Keratinocyte (primary cell): ENCODE measurements around the gene TRIM14. TPM values are rescaled to one million over a fixed set of nuclear protein-coding genes. Genes with fewer than 3 reads are reported as not detected.

Experiments
- DNase-seq: peaks from one replicate; pipeline ENCODE4 v3.0.0-alpha.2; 2011; ENCODE audit warnings: low read depth, missing footprints, low spot score
- FAIRE-seq: peaks from 2 replicates; lab custom pipeline; 2011; peaks lifted over from hg19 to GRCh38; lab: Jason Lieb, UNC
- H2AFZ ChIP-seq: 2 replicates; pipeline ENCODE4 v1.6.0; 2012; ENCODE audit warnings: low read length, control low read depth, inconsistent platforms; ENCODE audit not compliant: control insufficient read depth
- H3K27ac ChIP-seq: 2 replicates; pipeline ENCODE4 v1.5.1; 2011; ENCODE audit warnings: low read length; ENCODE audit not compliant: control insufficient read depth, insufficient read depth
- H3K27me3 ChIP-seq: 3 replicates; pipeline ENCODE4 v1.6.0; 2011; ENCODE audit warnings: low read length; ENCODE audit not compliant: control insufficient read depth, insufficient read depth; ENCODE audit errors: extremely low read depth
- H3K36me3 ChIP-seq, 2 experiments: 2 replicates in 1 of 2; 3 replicates in 1 of 2; pipeline ENCODE4 v1.5.1; 2011; ENCODE audit warnings: low read length in 2 of 2, mild to moderate bottlenecking in 1 of 2; ENCODE audit not compliant: control insufficient read depth in 2 of 2, insufficient read depth in 2 of 2; ENCODE audit errors: extremely low read depth in 1 of 2
- H3K4me1 ChIP-seq: 3 replicates; pipeline ENCODE4 v1.5.1; 2011; ENCODE audit warnings: low read length; ENCODE audit not compliant: control insufficient read depth, insufficient read depth; ENCODE audit errors: extremely low read depth
- H3K4me2 ChIP-seq: 3 replicates; pipeline ENCODE4 v1.6.0; 2011; ENCODE audit warnings: low read depth, low read length; ENCODE audit not compliant: control insufficient read depth, insufficient read depth; ENCODE audit errors: extremely low read depth
- H3K4me3 ChIP-seq, 3 experiments: fragments of 200-600 bp in 1 of 3; sonication (generic) in 1 of 3; 2 replicates in 2 of 3; 3 replicates in 1 of 3; pipeline ENCODE4 v1.5.1; 2011 to 2016; ENCODE audit warnings: low read length in 3 of 3, mild to moderate bottlenecking in 3 of 3, control low read depth in 2 of 3, inconsistent platforms in 1 of 3, low read depth in 1 of 3, mixed read lengths in 1 of 3, mixed run types in 1 of 3, moderate library complexity in 1 of 3; ENCODE audit not compliant: control insufficient read depth in 2 of 3, insufficient read depth in 2 of 3; ENCODE audit errors: extremely low read depth in 1 of 3
- H3K79me2 ChIP-seq: 2 replicates; pipeline ENCODE4 v1.6.0; 2012; ENCODE audit warnings: low read length; ENCODE audit not compliant: control insufficient read depth, insufficient read depth
- H3K9ac ChIP-seq: 3 replicates; pipeline ENCODE4 v1.6.0; 2011; ENCODE audit warnings: low read length; ENCODE audit not compliant: control insufficient read depth, insufficient read depth; ENCODE audit errors: extremely low read depth
- H3K9me1 ChIP-seq: 3 replicates; pipeline ENCODE4 v1.6.0; 2011; ENCODE audit warnings: low read length; ENCODE audit not compliant: control insufficient read depth, insufficient read depth; ENCODE audit errors: extremely low read depth
- H3K9me3 ChIP-seq: 2 replicates; pipeline ENCODE4 v1.5.1; 2012; ENCODE audit warnings: low read depth, low read length; ENCODE audit not compliant: control insufficient read depth
- H4K20me1 ChIP-seq: 3 replicates; pipeline ENCODE4 v1.6.0; 2011; ENCODE audit warnings: low read length; ENCODE audit not compliant: control insufficient read depth, insufficient read depth; ENCODE audit errors: extremely low read depth
- EZH2 ChIP-seq: IDR thresholded peaks from one replicate; pipeline ENCODE4 v1.6.1; 2012; ENCODE audit warnings: inconsistent platforms, mild to moderate bottlenecking, low read length, moderate library complexity
- dilution Hi-C: fragments of 300-500 bp; cut with MboI; formaldehyde crosslinking; loops from one replicate; pipeline ENCODE4 v1.7.0; 2020; ENCODE audit warnings: low sequenced_read_pairs; ENCODE audit not compliant: extremely low pct_ligation_motif_present
- polyA plus RNA-seq, 5 experiments: library from polyadenylated mRNA; depleted of rRNA in 3 of 5; stranded (reverse) in 3 of 5; stranded (forward) in 1 of 5; unstranded in 1 of 5; fragments of >200 nt; gene quantifications; 1 replicate in 1 of 5; 2 replicates in 3 of 5; 3 replicates in 1 of 5; pipeline versions ENCODE4 v1.2.1 to v1.2.3, GENCODE V29; 2011 to 2012; ENCODE audit warnings: missing spikeins in 2 of 5, low read depth in 1 of 5, low replicate concordance in 1 of 5
- TF ChIP-seq, protein P1 (sequence below), 3 experiments: IDR thresholded peaks in 1 of 3; conservative IDR thresholded peaks in 1 of 3; optimal IDR thresholded peaks in 1 of 3; 2 replicates in 2 of 3; 3 replicates in 1 of 3; pipeline versions ENCODE3 to v1.5.1; 2011; ENCODE audit warnings: low read length in 3 of 3, mild to moderate bottlenecking in 3 of 3, moderate library complexity in 2 of 3, control low read depth in 1 of 3, inconsistent platforms in 1 of 3; ENCODE audit not compliant: insufficient read depth in 2 of 3; ENCODE audit errors: extremely low read depth in 1 of 3

Gene TRIM14
- polyA plus RNA-seq, 1 donor (not counting 4 experiments of a cell fraction or from before 2014, with no cell fraction given): 22.1 TPM

DNA sequence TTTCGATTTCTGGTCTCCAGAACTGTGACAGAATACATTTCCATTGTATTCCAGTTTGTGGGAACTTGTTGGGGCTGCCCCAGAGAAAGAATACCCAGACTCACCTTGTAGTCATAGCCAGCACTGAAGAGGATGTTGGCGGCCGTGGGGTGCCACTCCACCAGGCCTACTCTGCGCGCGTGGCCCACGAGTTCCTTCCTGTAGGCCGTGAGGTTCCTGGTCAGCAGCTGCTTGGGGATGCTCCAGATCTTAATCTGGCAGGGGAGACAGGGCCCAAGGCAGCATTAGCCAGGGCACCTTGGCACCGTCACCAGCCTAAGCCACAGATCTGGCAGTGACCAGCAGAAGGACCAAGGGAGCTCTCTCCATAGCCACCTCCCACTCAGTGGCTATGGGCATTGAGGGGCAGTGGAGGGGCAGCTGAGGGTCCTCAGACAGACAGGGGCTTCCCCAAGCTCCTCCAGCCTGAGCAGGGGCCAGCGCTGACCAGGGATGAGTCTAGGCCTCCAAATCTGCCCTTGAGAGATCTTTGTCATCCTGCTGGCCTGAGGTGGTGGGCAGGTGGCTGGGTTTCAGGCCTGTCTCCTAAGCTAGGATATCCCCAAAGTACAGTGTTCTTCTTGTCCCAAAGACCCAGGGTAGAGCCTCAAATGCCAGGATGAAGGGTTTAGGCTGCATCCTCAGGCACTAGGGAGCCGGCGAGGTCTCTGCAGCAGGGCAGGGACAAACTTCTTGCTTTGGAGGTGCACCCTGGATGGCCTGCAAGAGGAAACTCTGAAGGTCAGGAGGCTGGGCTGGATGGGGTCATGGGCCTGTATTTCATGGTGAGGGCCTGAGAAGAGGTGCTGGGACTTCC, 15.9 kb upstream of the TRIM14 start:
- H3K9me3 ChIP-seq: no peaks in the 10 kb centered on the region
- no peak for DNase-seq
- H3K27ac ChIP-seq: no peak overlapping the region
- no peaks in the 10 kb centered on the region for H3K9me1 ChIP-seq
- H3K4me3 ChIP-seq: no peak overlapping the region
- H3K27me3 ChIP-seq: no peaks in the 10 kb centered on the region
- H4K20me1 ChIP-seq: no peaks in the 10 kb centered on the region
- no peak overlapping the region for H2AFZ ChIP-seq
- no peaks in the 10 kb centered on the region for H3K79me2 ChIP-seq
- H3K4me1 ChIP-seq: no peaks in the 10 kb centered on the region
- dilution Hi-C loops: no loop called here
- TF ChIP-seq, protein P1, sequence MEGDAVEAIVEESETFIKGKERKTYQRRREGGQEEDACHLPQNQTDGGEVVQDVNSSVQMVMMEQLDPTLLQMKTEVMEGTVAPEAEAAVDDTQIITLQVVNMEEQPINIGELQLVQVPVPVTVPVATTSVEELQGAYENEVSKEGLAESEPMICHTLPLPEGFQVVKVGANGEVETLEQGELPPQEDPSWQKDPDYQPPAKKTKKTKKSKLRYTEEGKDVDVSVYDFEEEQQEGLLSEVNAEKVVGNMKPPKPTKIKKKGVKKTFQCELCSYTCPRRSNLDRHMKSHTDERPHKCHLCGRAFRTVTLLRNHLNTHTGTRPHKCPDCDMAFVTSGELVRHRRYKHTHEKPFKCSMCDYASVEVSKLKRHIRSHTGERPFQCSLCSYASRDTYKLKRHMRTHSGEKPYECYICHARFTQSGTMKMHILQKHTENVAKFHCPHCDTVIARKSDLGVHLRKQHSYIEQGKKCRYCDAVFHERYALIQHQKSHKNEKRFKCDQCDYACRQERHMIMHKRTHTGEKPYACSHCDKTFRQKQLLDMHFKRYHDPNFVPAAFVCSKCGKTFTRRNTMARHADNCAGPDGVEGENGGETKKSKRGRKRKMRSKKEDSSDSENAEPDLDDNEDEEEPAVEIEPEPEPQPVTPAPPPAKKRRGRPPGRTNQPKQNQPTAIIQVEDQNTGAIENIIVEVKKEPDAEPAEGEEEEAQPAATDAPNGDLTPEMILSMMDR (optimal IDR thresholded peaks at IDR 0.05 in 1 of 3, IDR thresholded peaks at IDR 0.05 in 1 of 3, conservative IDR thresholded peaks at IDR 0.05 in 1 of 3; ENCODE audit: extremely low read depth in 1 of 3, insufficient read depth in 2 of 3, low read length in 3 of 3): no peak
- no peak for TF ChIP-seq EZH2
- no peak overlapping the region for H3K4me2 ChIP-seq
- FAIRE-seq: no peak
- peaks cover 35 to 56% of the 10 kb centered on the region in 2 experiments for H3K36me3 ChIP-seq
- no peak overlapping the region for H3K9ac ChIP-seq

DNA sequence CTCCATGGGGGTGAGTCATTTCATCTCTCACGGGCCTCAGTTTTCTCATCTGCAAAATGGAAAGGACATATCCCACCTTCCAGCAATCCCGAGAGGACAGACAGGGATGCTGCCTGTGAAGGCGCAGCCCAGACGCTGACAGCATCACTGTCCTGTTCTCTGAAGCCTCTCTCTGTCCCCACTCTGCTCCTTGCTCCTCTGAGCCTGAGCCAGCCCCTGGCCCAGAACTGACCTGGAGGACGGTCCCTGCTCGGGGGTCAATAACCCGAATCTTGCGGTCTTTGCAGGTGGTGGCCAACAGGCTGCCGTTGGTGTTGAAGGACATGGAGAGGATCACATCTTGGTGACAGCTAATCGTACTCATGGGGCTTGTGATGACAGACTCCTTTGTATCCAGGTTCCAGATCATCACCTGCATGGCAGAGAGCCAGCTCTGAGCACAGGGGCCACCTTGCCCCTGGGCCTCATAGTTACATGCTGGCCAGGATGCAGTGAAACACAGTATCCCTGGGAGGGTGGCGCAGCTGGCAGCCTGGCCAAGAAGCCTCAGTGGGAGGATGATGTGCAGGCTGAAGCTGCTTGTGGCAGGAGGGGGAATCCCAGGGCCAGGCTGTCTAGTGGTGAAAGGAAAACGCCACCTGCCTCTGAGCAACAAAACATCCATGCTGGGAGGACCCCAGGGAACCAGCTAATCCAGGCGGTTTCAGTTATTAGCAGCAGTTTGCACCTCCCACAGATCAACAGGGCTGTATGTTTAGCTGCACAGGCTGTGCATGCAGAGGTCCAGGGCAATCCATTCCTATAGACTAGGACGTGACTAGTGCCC, 14.0 kb upstream of the TRIM14 start:
- Histone ChIP-seq H3K27ac (no peak overlapping the region), H3K9me3 (no peaks in the 10 kb centered on the region), H3K4me3 (no peak overlapping the region), H3K4me2 (no peak overlapping the region), H3K27me3 (no peaks in the 10 kb centered on the region), H3K36me3 (peaks cover 41 to 73% of the 10 kb centered on the region in 2 experiments), H3K79me2 (no peaks in the 10 kb centered on the region), H4K20me1 (no peaks in the 10 kb centered on the region), H3K9ac (no peak overlapping the region), H3K9me1 (no peaks in the 10 kb centered on the region), H3K4me1 (no peaks in the 10 kb centered on the region), H2AFZ (no peak overlapping the region)
- TF ChIP-seq, protein P1 (optimal IDR thresholded peaks at IDR 0.05 in 1 of 3, IDR thresholded peaks at IDR 0.05 in 1 of 3, conservative IDR thresholded peaks at IDR 0.05 in 1 of 3; ENCODE audit: extremely low read depth in 1 of 3, insufficient read depth in 2 of 3, low read length in 3 of 3): no peak
- TF ChIP-seq EZH2: no peak
- dilution Hi-C loops: no loop called here
- no peak for FAIRE-seq
- no peak for DNase-seq
